A549 treated with GW870086 at 1 μM for 4 hours (cell line): ENCODE data around the gene HFM1. TPM values are rescaled to one million over a fixed set of nuclear protein-coding genes. Genes with fewer than 3 reads are reported as not detected.

Source experiments
- total RNA-seq: library from RNA; stranded (reverse); fragments of 200-300 nt; extraction: Qiagen RNA extraction; gene quantifications from 5 replicates; pipeline ENCODE4 v1.2.3, GENCODE V29; 2022; ENCODE audit warnings: low read depth

HFM1 gene, protein sequence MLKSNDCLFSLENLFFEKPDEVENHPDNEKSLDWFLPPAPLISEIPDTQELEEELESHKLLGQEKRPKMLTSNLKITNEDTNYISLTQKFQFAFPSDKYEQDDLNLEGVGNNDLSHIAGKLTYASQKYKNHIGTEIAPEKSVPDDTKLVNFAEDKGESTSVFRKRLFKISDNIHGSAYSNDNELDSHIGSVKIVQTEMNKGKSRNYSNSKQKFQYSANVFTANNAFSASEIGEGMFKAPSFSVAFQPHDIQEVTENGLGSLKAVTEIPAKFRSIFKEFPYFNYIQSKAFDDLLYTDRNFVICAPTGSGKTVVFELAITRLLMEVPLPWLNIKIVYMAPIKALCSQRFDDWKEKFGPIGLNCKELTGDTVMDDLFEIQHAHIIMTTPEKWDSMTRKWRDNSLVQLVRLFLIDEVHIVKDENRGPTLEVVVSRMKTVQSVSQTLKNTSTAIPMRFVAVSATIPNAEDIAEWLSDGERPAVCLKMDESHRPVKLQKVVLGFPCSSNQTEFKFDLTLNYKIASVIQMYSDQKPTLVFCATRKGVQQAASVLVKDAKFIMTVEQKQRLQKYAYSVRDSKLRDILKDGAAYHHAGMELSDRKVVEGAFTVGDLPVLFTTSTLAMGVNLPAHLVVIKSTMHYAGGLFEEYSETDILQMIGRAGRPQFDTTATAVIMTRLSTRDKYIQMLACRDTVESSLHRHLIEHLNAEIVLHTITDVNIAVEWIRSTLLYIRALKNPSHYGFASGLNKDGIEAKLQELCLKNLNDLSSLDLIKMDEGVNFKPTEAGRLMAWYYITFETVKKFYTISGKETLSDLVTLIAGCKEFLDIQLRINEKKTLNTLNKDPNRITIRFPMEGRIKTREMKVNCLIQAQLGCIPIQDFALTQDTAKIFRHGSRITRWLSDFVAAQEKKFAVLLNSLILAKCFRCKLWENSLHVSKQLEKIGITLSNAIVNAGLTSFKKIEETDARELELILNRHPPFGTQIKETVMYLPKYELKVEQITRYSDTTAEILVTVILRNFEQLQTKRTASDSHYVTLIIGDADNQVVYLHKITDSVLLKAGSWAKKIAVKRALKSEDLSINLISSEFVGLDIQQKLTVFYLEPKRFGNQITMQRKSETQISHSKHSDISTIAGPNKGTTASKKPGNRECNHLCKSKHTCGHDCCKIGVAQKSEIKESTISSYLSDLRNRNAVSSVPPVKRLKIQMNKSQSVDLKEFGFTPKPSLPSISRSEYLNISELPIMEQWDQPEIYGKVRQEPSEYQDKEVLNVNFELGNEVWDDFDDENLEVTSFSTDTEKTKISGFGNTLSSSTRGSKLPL (N-terminal part only)
- 0.07 TPM in 1 of 5 replicates, not detected in the others for total RNA-seq

GRCh38 chr1:91404151-91405012 is at the start of gene HFM1:
Gene HFM1 (minus strand): TSS chr1:91404837. CDS start chr1:91401082, 3,755 bp downstream.

Other genes starting within 250 kb of the HFM1 start
- 4.7 to 6.7 TPM (median 6.3 TPM) in 5 replicates for gene CDC7, start 96.0 kb upstream of the HFM1 start, total RNA-seq